ENCODE results near the gene PCDH15.

DNA sequence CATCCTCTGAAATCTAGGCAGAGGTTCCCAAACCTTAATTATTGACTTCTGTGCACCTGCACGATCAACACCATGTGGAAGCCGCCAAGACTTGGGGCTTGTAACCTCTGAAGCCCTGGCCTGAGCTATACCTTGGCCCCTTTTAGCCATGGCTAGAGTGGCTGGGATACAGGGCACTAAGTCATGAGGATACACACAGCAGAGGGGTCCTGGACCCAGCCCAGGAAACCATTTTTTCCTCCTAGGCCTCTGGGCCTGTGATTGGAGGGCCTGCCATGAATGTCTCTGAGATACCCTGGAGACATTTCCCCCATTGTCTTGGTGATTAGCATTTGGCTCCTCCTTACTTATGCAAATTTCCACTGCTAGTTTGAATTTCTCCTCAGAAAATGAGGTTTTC lies 743.7 kb downstream of the PCDH15 start:
- TF ChIP-seq, protein P1, sequence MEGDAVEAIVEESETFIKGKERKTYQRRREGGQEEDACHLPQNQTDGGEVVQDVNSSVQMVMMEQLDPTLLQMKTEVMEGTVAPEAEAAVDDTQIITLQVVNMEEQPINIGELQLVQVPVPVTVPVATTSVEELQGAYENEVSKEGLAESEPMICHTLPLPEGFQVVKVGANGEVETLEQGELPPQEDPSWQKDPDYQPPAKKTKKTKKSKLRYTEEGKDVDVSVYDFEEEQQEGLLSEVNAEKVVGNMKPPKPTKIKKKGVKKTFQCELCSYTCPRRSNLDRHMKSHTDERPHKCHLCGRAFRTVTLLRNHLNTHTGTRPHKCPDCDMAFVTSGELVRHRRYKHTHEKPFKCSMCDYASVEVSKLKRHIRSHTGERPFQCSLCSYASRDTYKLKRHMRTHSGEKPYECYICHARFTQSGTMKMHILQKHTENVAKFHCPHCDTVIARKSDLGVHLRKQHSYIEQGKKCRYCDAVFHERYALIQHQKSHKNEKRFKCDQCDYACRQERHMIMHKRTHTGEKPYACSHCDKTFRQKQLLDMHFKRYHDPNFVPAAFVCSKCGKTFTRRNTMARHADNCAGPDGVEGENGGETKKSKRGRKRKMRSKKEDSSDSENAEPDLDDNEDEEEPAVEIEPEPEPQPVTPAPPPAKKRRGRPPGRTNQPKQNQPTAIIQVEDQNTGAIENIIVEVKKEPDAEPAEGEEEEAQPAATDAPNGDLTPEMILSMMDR (IDR thresholded peaks at IDR 0.05), result no peak
- TF ChIP-seq POLR2A (IDR thresholded peaks at IDR 0.05), result no peak

Measured in esophagus squamous epithelium (tissue), 4 donors.